Limb (tissue), 2 donors: ENCODE measurements around the gene EPB42.

ENCODE experiments used
- DNase-seq, 2 donors: peaks; one replicate each; pipeline ENCODE4 v3.0.0-alpha.2; 2016; ENCODE audit errors: extremely low spot score in 2 of 2

Gene EPB42

DNA sequence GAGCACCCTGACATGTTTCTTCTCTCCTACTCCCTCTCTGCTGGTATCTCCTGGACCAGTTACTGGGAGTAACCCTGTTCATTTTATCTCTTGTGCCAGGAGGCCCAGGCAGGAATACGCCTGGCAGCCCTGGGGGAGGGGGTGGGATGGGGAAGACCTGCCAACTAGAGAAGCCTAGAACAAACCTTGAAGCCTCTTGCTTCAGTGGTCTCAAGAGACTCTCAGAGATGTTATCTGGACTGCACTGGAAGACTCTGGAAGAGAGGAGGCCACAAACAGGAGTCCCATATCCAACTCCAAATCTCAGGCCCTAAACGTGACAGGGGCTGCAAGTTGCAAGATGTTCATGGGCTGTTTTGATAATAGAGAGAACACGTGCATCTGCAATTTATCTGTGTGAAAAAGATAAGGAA, at the start of gene EPB42:
Gene EPB42, minus strand, starts transcription at position 28 of the 413 bp plus-strand sequence. CDS start 193 bp downstream, outside the sequence.
- no peak for DNase-seq

DNA sequence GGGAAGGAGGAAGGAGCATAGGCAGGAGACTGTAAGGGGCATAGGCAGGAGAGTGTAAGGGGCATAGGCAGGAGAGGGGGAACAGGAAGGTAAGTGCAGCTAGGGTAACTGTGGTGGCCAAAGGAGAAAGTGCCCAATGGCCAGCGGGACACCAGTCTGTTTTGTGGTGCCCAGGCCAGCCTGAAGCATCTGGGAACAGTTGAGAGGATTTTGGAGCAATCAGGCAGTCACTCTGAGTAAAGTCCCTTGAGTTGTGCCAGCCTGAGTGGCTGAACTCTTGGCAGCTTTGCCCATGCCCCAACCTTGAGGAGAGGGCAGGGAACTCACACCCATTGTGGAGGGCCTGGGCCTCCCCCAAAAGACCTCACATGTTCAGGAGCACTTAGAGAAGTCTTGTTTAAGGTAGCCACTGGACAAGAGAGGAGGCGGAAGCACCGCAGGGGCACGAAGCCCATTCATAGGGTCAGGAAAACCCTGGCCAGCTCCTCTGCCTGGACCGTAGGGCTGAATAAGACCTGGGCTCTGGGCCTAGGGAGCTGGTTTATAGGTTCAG, 49.4 kb upstream of the EPB42 start:
- no peak for DNase-seq

DNA sequence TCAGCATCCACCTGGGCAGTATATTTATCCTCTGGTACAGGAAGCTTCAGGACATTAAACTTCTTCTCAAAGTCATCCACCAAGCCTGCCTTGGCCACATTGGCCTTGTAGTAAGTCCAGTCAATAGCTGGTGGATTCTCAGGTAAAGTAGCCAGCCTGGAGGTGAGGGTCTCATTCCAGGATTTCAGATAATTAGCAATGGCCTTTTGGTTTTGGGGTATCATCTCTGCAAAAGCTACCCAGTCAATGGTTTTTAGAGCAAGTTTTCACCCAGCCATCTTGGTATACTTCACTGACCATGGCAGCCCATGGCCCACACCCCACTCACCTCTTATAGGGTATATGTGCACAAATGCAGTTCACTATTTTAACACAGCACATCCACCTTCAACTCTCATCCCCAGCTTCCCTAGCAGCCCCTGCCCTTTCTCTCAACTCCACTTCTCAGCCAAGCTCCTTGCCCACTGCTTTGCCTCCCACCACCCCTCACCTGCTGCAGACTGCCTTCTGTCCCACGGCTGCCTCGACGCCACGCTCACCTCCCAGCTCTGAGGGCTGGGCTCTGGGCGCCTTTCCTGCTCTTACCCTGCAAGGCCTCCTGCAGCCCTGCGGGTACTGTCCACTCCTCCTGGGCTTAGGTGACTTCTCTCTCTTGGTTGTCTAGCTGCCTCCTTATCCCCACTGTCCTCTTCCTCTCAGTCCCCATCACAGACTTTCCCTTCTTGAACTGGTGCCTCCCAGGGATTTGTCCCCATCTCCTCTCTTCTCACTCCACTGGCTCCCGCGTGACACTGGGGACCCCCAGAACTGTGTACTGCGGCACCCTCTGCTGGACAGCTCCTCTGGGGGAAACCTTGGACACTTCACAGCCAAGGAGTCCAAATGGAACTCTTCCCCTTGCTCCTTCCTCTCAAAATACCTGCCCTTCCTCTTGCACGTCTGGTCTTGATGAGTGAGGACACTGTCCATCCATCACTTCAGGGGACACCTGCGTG, 47.6 kb upstream of the EPB42 start:
- no peak for DNase-seq

DNA sequence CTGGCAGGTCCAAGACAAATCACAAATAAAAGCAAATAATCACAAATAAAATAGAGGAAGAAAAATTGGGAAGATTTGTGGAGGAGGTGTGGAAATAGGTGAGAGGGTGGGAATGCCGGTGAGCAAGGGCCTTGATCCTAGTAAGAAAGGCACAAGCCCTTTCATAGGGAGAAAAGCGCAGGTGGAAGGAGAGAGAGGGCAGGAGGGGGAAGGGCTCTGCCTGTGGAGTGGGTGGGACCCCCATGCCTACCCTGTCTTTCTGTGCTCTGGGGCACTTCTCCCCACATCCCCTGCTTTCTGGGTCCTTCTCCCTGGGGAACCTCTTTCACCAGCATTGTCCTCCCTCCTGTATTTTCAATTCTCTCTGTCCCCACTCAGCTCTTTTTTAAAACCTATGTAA, 46.6 kb upstream of the EPB42 start:
- DNase-seq, result no peak

DNA sequence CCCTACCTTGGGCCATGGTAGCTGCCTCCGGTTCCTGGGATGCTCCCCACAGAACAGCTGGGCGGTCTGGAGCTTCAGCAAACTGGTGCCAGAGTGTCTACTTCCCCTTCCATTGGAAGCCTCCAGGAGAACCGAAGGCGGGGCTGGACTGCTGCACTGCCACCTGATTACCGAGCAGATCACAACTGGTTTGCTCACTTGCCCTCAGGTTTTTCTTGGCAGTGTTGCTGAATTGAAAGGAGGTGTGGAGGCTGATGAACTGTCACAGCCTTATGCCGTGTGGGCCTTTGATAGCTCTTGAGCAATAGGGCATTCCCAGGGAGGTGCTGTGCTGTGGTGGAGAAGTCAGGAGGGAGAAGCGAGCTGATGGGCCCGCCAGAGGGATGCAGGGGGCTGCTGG, 46.0 kb upstream of the EPB42 start, which contains the start of gene TGM5:
Gene TGM5, minus strand, starts transcription at position 95 of the 400 bp plus-strand sequence. Its CDS starts 79 bp downstream, at position 16.
- no peak for DNase-seq

DNA sequence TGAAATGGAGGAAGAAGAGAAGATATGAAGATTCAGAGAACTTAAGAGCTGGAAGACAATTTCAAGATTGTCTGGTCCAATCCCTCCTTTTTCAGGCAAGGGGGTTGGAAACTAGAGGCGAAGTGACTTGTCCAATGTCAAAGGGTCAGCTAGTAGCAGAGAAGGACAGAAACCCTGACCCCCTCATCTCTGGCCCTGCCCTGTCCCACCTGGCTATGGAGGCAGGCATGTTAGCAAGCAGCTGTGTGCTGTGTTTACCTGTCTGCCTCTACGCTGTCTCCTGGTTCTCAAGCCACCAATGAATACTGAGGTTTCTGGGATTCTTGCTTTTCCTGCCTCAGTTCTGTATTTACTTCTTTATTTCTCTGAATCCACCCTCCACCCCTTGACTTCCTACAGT, 45.6 kb upstream of the EPB42 start:
- no peak for DNase-seq

DNA sequence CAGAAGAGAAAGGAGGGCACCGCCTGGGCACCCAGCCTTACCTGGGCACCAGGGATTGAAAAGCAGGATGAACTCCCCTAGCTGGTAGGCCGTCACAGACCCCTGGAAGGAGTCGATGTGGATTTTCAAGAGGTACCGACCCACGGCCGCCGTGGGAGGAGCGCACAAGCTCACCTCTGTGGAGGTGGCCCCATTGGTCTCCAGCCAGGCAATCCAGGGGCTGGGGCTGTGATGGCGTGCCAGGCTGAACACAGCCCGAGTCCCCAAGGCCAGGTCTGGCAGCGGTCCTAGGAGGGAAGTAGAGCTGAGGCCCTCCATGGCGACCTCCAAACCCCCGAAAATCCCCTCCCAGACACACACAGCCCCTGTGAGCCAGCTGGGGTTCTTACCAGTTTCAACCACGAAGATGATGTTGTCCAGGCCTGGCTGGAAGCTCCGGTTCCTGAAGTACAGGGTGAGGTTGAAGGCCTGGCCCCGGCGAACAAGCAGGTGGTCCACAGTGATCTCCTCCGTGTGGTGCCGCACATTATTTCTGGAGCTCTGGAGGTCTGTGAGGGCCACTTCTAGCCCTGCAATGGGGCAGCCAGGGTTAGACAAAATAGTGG, 39.3 kb upstream of the EPB42 start:
- DNase-seq, result no peak

DNA sequence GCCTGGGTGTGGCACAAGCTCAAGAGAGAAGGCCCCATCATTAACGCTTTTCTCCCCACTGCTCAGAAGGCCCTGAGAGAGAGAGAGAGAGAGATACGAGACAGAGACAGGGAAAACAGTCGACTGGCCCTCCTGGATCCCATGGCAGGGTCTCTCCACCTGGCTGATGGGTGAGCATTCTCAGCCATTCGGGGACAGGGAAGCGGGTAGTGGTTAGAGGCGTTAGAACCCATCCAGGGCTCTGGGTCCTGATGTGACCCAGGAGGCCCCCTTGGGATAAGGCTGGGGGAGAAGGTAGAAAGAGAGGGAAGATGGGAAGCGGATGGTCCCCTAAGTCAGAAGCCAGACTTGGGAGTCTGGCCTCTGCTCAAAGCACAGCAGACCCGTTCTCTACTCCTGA, 38.0 kb upstream of the EPB42 start:
- DNase-seq, result no peak

DNA sequence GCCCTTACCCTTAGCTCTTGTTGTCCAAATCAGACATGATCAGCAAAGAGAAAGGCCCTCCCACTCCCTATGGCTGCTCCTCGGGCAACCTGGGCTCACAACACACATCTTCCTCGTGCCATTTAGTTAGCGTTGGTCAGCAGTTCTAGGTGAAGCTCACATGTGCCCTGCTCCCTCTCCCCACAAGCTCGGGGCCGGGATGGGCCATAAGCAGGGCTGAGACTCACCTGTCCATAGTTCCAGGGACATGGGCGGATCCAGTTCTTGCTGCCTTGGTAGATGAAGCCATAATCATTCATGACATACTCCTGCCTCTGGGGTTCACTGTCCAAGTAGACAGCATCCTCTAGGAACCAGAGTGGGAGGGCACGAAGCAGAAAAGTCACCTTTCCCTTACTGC, 35.5 kb upstream of the EPB42 start:
- DNase-seq, result no peak

DNA sequence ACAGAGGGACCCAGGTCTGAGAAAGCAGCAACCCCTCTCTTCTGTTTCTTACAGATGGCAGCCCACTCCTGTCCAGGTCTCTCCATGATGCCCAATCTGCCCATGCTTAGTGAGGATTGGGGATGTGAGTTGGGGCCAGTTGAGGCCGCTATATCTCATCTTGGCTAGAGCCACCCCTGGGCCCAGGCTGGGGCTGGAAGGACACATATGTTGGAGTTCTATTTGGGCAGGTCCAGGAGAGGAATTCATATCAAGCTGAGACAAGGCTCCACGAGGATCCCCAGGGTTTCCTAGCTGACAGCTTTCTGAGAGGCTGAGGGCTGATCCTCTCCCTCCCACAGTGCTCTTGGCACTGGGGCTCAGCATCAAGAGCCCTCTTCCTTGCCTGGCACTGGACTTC, 34.6 kb upstream of the EPB42 start:
- DNase-seq, result no peak

DNA sequence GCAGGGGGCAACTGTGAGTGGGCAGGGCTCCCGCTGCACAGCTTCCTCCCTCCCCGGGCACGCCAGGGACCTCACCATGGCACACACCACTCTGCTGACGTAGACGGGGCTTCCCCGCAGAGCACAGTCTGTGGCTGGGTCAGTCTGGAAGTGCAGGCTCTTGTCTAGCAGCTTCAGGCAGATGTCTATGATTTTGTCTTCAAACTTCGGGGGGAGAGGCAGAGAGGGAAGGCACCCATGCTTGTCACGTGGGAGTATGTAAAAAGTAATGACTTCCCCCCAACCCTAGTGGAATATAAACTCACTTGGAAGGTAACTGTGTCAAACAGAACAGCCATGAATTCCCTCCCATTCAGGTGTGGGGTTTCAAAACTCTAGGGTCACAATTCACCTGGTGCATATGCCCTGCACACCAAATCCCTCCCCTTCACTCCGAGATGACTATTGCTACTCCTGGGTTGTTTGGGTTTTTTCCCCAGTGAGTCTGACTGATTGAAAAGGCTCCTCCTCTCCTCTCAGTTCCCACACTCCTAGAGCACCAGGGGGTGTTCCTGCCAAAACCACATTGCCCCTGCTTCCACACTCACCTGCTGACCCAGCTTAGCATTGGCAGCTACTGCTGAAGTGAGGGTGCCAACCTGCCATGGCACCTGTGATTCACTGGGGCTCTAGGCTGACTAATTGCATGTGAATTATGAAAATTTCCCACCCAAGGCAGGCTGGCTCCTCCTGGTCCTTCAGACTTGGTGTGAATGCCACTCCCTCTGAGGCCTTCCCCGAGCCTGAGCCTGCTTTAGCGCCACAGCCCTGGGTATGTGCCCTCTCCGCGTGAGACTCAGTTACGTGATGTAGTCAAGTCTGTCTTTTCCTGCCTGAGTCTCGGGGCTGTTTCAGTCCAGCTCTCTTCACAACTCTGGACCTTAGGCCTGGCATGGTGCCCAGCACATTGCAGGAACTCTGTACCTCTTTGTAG, 32.9 kb upstream of the EPB42 start:
- no peak for DNase-seq

DNA sequence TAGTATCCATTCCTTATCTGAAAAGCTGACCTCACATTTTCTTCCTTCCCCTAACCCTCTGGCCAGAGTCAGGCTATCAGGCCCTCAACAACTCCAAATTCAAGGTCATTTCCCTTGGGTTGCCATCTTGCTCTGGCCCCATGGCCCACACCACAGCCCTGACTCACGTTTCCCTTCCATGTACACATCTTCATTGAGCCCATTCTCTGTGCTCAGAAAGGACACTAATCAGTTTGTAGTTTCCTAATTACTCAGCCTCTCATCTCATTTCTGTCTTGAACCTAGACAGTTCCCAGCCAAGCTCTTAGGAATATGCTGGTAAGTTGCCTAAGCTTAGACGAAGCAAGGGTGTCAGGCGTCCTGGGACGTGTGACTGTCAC, 31.0 kb upstream of the EPB42 start:
- DNase-seq, result no peak

DNA sequence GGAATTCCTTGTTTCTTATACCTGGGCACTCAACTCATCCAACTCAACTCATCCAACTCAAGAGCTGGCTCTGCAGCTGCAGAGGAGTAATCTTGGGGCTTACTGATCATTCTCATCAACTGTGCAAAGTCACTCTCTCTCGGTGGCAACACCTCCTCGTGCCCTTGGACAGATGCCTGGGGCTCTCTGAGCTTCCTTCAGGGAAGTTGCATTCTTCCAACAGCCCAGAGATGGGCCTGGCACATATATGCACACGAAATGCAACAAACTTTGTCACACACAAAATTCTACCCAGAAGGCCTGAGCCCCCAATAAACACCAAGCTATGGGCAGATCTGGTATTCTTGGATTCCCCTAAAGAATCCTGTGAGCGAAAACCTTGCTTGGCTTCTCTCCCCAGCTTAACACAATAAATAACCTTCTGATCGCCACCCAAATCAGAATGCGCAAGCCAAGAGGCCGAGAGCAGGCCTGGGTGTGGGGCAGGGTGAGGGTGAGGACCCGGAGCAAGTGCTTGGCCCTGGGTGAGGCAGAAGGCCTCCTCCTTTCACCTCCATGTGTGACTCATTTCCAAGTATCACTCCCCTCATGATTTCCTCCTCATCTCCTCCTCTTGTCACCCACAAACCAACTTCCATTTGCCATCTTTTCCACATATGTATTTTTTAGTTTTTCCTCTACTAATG, 30.5 kb upstream of the EPB42 start:
- DNase-seq, result no peak

DNA sequence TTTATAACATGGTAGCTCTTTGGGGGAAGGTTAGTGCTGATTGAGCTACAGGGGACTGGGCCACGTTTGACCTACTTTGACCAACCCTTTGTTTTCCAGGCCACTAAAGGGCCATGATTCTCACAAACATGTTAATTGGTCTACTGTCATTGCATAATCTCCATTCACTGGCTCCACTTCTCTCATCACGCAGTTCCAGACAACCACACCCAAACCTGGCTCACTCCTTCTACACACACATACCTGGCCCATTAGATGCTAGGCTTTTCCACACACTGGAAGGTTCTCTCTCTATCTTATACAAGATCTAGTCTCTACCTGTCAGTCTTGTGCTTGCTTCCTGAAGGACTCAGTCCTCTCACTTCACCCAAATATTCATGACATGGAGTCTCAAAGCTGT, 30.0 kb upstream of the EPB42 start:
- DNase-seq, result no peak

DNA sequence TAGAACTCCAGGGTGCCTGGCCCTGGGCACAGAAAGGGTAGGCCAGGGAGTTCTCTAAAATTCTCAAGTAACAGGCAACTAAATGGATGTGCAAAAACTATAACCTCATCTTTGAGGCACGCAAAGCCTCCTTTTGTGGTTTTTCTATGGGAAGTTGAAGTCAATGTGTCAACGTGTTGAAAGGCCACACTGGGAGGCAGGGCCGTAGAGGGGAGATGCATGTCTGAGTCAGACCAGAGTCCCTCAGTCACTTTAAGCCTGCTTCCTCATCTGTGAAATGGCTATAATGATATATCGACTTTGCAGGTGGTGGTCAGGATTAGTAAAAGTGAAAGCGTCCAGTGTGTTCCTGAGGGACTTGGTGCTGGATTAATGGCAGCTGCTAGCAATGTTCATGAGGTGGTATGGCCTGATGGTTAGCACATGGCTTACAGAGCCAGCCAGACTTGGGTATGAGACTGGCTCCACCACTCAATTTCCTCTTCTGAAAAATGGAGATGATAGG, 28.9 kb upstream of the EPB42 start:
- no peak for DNase-seq

DNA sequence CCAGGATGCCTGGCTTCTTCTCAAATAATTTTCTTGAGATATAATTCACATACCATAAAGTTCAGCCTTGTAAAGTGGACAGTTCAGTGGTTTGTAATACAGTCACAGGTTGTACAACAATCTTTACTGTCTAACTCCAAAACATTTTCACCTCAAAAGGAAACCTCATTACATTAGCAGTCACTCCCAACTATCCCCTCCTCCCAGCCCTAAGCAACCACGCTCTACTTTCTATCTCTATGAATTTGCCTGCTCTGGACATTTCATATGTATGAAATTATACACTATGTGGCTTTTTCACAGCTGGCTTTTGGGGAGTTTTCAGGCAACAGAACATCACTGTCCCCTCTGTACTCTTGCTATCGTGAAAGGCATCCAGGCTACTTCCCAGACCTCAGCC, 28.4 kb upstream of the EPB42 start:
- no peak for DNase-seq

DNA sequence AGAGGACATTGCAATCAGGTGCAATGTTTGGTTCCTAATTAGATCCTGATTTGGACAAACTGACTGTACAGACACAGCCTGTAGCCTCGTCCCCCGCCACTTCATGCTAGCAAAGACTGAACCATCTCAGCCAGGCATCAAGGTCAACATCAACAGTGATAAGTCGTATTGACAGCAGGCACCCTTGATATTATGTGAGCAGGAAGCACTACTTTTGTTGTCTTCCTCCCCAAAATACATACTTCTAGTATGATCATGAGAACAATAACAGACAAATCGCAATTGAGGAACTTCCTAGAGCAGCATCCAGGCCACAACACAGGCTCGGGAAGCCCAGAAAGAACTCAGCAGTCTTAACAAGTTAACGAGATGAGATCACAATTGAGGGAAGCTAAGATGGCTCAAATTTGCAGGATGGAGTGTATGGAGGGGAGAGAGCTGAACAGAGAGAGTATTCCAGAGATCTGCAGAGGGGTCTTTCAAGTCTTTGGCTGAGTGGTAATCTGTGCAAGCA, 25.5 kb upstream of the EPB42 start:
- DNase-seq, result no peak

DNA sequence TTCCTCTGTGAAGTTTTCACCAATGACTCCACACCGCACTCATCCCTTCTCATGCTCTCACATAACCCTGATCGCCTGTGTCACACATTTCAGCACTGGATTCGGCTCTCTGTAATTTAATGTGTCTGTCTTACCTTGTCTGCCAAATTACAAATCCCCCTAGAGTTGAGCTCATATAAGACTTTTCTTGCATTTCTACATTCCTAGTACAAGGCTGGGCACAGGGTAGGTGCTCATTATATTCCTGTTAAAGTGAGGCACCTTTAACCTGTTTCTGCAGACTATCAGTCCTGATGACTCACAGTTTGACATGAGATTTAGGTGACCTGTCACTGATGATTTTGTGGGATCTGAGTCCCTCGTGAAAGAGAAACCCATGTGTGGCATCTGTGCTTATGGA, 23.3 kb upstream of the EPB42 start:
- DNase-seq, result no peak

DNA sequence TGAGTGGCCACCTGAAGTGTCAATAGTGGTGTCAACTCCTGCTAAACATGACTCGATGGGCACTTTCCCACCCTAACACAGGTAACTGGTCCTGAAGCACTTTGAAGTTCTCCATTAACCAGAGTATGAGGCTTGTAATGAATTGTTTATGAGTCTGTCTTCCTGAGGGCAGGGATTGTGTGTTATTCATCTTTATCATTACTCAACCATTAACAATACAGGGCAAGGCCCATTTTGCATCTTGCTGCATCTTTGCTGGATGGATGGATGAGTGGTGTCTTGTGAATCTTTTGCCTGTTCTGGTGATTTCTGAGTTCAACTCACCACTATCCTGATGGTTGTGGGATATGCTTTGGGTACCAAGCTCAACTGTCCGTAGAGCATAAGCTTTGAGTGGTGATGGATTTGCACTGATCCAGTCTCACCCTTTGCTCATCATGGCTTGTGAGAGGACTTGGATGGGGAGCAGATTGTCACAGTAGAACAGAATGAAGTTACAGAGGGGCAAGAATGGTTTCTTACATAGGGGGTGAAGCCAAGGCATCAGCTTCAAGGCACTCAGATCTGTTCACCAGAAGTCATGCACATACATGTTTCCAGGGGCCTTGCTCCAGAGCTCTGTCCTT, 22.3 kb upstream of the EPB42 start:
- DNase-seq, result no peak

DNA sequence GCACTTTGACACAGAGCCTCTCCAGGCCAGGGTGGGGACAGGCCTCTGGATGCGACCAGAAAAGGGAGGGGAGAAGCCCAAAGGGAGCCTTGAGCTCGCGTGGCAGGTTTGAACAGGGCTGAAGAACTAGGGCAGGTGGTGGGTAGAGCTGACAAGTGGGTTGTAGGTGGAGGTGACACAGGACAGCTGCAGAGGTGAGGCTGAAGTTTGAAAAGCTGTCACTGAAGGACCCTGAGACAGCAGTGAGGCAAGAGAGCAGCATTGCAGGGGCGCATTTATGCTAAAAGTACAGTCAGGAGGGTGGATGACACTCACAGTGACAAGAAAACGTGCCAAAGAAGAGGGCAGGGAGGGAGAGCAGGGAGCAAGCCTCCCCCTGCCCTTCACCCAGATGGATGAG, 21.8 kb upstream of the EPB42 start:
- DNase-seq, result no peak
